LHCN-M2 (cell line): Measurements from ENCODE around the gene ACTN4. TPM values are rescaled to one million over a fixed set of nuclear protein-coding genes. Genes with fewer than 3 reads are reported as not detected.

Source experiments
- DNase-seq: peaks from one replicate; pipeline ENCODE4 v3.0.0-alpha.2; 2012; ENCODE audit warnings: low read depth
- total RNA-seq: library from RNA; depleted of rRNA; stranded (reverse); fragments of >200 nt; gene quantifications from 2 replicates; pipeline ENCODE4 v1.2.3, GENCODE V29; 2014

Gene ACTN4
- total RNA-seq, 1 experiment from 2014 or later, result 519 TPM

DNA sequence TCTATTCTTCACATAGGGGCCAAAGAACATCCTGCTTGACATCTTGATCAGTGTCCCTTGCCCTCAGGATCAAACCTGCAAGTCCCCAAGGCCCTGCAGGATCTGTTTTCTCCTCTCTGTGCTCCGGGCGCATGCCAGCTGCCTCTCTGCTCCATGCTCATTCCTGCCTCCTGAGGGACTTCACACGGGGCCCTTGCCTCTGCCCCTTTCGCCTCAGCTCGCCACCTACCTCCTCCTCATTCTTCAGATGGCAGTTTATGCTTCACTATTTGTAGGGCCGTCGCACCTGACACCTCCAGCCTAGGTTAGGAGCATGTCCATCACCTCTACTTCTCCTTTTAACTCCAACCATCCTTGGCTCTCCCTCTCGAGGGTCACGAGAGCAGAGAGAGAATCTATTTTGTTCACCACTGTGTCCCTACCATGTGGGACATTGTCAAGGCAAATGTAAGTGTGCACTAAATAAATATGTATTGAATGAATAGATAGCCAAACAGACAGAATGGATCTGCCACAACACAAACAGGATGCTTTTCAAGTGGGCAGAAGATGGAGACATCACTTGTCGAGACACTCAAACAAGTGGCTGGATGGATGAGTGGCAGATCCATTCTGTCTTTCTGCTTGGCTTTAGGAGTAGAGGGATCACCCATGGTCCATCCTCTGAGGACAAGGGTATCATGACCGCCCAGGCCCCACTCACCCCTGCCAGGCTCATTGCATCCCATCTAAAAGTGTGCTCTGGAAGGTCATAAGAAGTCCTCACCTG is 29.6 kb downstream of the ACTN4 start:
- DNase-seq, result no peak

DNA sequence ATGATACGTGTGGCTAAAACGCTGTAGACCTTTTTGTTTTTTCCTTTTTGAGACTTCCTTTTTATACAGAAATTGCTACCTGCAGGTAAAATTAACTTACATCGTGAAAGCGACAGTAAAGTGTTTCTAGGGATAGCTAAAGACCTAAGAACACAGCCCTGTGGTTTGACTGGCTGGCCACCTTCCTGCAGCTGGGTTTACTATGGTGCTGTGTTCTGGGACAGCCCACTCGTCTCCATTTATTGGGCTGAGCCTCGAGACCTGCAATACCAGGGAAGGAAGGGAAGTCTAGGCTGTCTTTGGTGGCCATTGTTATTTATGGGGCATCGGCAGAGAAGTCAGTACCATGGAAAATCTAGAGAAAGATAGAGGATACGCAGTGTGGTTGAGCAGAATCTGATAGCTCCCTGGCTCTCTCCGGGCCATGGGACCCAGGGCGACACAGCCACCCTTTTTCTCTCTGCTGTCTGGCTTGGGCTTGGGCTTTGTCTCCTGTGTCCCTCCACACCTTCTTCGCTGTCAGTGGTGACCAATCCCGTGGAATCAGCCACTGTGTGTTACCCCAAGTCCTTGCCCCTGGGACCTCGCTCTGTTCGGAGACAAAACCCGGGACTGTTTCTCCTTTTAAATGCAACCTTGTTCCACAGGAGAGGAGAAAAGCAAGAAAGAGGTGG is 30.9 kb downstream of the ACTN4 start:
- no peak for DNase-seq

DNA sequence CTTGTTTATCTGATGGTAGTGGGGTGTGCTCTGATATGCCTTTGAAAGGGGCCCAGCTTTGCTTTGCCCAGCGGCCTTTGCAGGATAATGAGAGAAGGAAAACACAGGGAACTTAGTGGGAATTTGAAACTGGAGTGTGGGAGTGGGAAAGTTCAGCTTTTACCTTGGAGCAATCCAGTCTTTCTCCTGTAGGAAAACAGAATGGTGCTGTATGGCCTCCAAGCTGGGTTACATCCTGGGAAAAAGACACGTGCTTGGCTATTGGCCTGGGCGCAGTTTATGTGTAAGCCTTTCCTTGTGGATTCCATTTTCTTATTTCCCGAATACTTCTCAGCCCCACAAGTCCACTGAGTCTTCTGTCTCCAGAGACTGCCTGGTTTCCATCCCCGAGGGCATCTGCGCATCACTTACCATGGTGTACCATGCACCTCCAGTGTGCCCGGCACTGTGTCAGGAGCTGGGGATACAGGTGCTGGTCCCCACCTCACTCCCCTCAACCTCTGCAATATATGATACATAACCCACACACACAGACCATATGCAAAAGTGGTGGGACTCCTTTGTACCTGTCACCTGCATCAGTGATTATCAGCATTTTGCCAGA is 31.5 kb downstream of the ACTN4 start:
- DNase-seq, result no peak

- peak; percentile 74 for DNase-seq
Observed at GRCh38 chr19:38679839-38680238, 32.4 kb downstream of the ACTN4 start.

GRCh38 chr19:38682195-38682867 is 34.9 kb downstream of the ACTN4 start:
- DNase-seq, result no peak

DNA sequence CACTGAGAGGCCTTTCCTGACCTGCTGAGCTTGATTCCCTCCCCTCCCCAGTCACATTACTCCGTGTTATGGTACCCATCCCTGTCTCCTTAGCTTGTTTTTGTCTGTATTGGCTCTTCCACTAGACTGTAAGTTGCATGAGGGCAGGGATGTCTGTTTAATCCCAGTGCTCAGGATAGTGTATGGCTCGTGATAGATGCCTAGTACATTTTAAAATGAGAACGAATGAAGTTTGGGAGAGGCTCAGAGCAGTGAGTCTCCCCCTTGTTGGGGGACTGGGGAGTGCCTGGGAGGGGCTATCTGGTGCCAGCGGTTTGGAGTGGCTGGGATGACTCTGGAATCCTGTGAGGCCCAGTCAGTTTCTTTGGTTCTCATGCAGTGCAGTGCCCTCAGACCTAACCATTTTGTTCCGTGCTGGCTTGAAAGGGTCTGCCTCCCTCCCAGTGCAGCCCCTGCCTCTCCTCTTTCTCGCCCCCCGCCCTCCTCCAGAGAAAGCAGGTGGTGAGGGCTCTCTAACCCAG is 35.5 kb downstream of the ACTN4 start:
- DNase-seq, result no peak

DNA sequence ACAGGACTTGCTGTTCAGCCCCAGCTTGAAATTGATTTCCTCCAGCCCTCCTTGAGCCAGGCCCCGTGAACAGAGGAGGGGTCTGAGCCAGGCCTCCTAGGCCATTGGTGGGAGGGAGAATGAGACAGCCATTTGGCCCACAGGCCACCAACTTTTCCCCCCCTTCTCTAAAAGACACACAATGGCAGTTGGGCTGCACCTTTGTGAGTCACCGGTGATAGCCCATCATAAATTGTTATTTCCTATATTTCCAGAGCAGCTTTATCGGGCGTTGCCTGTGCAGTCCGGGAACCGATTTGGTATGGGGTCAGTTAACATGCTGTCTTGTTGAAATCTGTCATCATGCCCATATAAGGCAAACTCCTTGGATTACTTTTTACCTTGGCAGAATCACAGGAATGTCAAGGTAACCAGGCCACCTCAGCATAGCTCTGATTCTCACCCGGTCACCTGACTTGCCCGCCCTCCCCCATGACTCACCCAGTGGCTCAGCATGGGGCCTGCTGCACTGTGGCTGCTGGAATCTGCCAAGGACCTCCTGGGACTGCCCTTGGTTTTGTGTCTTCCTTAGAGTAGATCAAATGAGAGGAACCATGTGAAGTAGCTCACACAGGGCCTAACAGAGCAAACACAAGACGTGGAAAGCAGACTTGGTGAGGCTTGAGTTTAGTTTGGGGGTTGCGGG is 36.1 kb downstream of the ACTN4 start:
- peak; percentile 92 for DNase-seq

DNA sequence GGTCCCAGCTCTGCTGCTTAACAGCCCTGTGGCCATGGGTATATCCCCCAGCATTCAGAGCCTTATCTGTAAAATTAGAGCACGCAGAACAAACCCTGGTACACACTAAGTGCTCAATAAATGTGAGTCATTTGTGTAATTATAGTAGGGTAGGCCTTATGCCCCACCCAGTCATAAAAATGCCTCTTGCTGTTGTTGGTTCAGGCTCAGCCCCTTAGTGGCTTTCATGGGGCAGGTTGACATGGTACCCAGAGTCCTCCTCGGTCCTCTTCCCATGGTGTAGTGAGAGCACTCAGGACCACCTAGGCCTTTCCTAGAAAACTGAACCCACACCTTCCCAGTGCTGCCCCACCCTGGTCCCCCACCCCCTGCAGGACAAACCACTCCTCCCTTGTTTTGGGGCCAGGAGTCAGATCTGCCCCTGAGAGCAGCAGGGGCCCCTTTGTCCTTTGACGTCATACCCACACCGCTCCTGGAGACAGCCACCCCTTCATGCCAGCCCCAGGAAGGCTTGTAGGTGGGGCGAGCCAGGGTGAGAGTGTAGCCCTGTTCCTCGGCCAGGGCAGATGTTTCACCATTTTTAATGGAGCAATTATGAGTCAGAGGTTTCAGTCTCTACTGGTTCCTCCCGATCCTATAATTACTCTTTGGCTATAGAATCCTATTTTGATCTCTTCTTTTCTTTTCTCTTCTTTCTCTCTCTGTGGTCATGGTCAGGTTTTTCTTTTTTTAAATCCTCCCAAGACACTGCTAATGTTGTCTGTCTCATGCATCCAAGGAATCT is 36.8 kb downstream of the ACTN4 start:
- DNase-seq, result peak; percentile 91

DNA sequence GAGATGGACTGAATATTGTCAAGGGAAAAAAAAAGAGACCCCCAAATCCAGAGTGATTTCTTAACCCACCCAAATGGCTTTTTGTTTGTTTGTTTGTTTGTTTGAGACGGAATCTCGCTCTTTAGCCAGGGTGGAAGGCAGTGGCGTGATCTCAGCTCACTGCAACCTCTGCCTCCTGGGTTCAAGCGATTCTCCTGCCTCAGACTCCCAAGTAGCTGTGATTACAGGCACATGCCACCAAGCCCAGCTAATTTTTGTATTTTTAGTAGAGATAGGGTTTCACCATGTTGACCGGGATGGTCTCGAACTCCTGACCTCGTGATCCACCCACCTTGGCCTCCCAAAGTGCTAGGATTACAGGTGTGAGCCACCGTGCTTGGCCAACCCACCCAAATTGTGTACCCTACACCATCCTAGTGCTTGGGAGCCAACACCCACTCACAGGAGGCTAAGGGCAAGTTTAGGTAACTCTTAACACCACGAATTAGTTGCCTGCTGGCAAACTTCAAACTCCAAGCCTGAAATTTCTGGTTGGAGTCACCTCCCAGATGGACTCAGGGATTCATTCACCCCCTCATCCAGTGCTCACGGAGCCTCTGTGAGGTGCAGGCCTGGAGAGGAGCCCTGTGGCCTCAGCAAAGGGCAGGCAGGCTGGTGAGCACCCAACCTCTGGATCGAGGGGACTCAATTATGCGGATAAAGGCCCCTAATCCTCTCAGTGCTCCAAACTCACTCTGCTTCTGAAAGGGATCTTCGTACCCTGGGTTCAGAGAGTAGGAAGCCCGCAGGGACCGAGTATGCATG is 37.6 kb downstream of the ACTN4 start:
- no peak for DNase-seq

- peak; percentile 76 for DNase-seq
Observed at GRCh38 chr19:38685666-38686529, 38.4 kb downstream of the ACTN4 start.

DNA sequence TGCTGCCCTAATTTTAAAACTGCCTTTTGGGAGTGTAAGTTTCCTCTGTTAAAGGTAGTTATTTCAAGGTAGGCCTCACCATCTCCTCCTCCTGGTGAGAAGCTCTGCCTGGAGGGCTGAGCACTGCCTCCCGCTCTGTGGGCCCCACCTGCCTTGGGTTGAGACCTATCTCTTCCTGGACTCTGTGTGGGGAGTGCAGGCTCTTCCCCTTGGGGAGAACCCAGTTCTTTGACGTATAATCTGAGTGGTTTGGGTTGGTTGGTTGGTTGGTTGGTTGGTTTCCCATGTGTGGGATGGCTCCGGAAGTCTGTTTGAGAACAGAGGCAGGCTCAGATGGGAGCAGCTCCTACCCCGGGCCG is 39.1 kb downstream of the ACTN4 start:
- DNase-seq, result no peak

DNA sequence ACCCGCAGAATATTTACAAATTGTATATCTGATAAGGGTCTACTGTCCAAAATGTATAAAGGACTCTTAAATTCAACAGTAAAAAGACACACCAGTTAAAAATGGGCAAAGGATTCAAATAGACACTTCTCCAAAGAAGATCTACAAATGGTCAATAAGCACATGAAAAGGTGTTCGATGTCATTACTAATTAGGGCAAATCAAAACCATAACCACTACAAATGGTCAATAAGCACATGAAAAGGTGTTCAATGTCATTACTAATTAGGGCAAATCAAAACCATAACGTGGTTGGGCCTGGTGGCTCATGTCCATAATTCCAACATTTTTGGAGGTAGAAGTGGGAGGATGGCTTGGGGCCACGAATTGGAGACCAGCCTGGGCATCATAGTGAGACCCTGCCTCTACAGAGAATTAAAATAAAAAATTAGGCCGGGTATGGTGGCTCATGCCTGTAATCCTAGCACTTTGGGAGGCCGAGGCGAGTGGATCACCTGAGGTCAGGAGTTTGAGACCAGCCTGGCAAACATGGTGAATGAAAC is 40.5 kb downstream of the ACTN4 start:
- DNase-seq, result no peak

- DNase-seq, result no peak
Observed at GRCh38 chr19:38690146-38690545, 42.7 kb downstream of the ACTN4 start.

GRCh38 chr19:38690832-38691231 is 43.4 kb downstream of the ACTN4 start:
- no peak for DNase-seq

- DNase-seq, result no peak
Observed at GRCh38 chr19:38691938-38692457, 44.5 kb downstream of the ACTN4 start.

GRCh38 chr19:38692458-38693379 is 45.3 kb downstream of the ACTN4 start:
- DNase-seq, result no peak
